HS-5 (cell line): Measurements from ENCODE around the gene RUNX1.
"Not testable (repeated sequence)": the region's sequence is repeated elsewhere in the genome, so short reads cannot be mapped to it uniquely, and the experiment has no call there.

Experiments used
- DNase-seq: peaks from one replicate; pipeline ENCODE4 v3.0.0-alpha.2; 2012; ENCODE audit warnings: low read depth

RUNX1 gene

GRCh38 chr21:34805157-34805556 lies 243.9 kb downstream of the RUNX1 start:
- no peak for DNase-seq

GRCh38 chr21:34804584-34804983 lies 244.5 kb downstream of the RUNX1 start:
- not testable (repeated sequence) for DNase-seq

- DNase-seq: no peak
Measured at GRCh38 chr21:34803782-34804370, 245.2 kb downstream of the RUNX1 start.

GRCh38 chr21:34802180-34802899 lies 246.8 kb downstream of the RUNX1 start:
- DNase-seq: no peak

DNA sequence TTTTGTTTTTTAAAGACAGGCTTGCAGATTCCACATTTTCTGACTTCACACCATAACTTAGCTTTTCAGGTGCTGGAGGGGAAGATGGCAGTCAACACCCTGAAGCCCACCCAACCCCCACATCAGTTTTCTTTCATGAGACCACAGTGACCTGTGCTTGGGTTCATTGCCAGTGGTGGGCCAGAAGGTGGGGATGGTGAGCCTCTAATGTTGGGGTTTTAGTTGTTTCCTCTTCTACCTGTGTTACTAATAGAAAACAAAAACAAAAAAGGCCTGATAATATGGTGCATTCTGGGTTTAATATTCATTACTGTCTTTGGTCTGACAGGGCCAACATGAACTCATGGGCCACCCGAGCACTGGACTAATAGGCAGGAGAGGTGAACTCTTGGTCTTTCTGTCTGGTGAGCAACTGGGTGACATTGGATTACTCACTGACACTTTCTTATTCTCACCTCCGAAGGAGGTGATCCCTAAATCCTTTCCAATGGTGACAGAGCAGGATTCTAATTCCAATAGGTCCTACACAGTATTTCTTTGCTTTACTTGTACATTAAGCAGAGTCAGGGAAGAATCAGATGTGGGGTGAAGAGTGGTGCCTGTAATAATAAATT lies 247.5 kb downstream of the RUNX1 start:
- DNase-seq: no peak

DNA sequence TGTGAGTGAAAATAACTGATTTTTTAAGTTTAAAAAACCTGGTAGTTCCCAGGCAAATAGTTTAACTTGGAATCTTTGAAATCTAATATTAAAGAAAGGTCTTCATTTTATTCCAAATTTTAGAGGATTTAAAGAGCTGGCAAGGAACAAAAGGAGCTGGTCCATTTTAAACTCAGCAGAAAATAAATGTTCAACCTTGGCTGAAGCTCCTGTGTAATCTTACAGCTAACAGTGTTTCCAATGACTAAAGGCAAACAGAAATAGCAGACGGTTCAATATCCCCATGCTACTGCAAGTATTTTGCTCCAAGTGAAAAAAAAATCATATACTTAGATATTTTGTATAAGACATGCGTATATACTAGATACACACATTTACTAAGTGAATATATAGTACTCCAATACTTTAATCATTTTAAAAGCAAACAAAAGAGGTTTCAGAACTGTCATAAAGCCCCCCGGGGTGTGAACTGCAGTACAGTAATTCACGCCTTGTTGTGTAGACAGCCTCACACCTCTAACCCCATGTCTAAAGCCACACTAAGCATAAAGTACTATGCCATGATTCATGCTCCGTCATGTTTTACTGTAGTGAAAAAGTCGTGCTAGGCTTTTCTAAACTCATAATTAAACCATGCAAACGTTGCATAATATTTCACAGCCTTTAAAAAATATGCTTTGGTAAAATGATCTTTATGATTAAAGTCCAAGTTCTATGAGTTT lies 248.1 kb downstream of the RUNX1 start:
- no peak for DNase-seq

- no peak for DNase-seq
Measured at GRCh38 chr21:34799092-34799491, 250.0 kb downstream of the RUNX1 start.

DNA sequence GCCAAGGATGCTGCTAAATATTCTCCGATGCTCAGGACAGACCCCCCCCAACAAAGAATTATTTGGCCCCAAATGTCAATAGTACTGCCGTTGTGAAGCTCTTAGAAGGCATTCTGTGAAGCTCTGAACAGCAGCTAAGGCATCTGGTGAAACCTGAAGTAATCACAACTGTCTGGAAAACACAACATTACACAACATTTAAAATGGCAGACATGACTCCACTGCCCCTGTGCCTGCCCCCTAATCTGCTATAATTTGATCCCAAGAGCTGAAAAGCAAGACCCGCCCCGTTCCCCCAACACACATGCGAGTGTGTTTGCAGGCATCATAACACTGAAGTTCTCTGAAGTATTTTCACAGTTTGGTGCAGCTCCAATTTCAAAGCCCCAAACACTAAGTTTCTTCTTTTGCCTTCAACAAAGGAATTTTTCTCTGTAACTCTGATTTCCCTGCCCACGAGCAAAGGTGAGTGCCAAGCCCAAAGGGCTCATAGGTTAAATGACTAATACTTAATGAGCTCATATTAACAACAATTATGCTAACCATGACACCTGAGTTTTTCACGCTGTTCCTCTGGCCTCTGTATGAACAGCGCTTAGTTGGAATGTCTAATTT lies 251.1 kb downstream of the RUNX1 start:
- DNase-seq: no peak

DNA sequence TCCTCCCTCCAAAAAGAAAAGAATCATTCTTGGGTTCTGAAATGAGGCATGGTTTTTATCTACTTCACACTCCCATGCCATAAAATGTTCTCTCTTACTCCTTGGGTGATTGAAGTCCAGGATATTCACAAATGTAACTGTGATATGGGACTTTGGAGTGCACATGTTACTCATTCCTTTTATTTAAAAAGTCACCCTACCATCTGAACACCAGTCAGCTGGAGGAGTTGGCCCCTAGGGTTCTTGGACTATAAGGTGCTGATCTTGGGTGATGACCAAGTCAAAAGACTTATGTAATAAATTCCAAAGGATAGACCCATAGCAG lies 251.9 kb downstream of the RUNX1 start:
- DNase-seq: no peak

- no peak for DNase-seq
Measured at GRCh38 chr21:34796518-34797200, 252.4 kb downstream of the RUNX1 start.

DNA sequence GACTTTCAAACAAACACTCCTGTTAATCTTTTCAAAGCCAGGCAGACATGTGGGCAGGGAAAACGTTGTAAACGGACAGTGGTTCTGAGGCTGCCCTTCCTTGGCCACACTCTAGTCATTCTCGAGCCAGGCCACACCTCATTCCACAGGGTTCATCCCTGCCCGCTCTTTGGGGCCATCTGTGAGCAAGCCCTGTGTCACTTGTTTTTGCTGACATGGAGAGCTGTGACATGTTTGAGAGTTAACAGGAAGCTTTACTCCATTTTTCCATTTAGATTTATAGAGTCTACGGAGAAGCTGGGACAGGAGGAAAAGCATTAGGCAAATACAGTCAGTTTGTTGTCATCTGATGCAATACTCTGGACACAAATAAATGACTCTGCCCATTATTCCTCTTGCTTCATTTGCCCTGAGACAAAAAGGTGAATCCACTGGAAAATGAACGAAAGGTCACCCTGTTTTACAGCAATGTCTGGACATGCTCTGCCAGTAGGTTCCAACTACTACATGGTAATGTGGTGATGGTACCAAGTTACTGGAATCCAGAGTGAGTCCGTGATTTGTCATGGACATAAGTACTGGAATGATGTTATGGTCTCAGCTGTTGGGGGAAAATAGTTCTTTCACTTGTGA lies 253.4 kb downstream of the RUNX1 start:
- DNase-seq: no peak

GRCh38 chr21:34795175-34795547 lies 253.9 kb downstream of the RUNX1 start:
- no peak for DNase-seq

- no peak for DNase-seq
Measured at GRCh38 chr21:34794686-34795085, 254.4 kb downstream of the RUNX1 start.

GRCh38 chr21:34793471-34793870 lies 255.6 kb downstream of the RUNX1 start:
- no peak for DNase-seq

GRCh38 chr21:34792504-34793089 lies 256.5 kb downstream of the RUNX1 start:
- no peak for DNase-seq

DNA sequence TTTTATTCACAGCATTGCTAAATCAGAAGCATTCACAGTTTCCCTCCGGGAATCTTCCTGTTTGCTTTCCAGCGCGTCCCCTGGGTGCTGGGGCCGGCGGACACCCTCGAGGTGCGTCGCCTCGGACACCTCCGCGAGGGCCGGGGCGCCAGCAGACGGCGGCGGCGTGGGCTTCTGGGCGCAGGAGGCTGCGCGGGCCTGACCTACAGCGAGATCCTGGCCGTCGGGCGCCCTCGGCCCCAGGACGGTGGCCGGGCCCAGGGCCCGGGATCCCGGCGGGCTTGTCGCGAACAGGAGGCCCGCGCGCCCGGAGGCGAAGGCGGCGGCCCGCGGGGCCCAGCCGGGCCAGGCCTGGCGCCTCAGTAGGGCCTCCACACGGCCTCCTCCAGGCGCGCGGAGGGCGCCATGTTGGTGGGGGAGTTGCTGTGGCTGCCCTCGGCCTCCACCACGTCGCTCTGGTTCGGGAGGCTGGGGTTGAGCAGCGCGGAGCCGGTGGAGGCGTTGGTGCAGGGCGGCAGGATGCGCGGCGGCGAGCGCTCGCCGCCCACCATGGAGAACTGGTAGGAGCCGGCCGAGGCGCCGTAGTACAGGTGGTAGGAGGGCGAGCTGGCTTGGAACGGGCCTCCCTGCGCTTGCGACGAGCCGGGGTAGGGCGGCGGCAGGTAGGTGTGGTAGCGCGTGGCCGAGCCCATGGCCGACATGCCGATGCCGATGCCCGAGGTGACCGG lies 257.2 kb downstream of the RUNX1 start:
- DNase-seq: no peak

DNA sequence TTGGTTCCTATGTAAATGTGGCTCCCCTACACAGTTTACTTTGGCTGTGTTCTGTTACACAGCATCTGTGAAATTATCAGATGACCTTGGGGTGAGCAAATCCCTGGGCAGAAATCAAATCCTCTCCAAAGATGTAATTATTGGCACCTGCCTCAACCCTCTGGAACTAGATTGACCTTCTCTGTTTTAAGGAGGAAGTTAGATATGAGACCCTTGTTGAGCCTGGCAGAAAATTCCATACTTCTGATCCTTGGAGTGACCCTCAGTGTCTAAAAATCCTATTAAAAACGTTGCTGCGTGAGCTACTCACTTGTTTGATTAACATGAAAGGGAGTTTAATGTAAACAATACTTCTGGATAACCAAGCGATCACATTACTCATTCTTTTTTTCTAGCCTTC lies 258.3 kb downstream of the RUNX1 start:
- no peak for DNase-seq

DNA sequence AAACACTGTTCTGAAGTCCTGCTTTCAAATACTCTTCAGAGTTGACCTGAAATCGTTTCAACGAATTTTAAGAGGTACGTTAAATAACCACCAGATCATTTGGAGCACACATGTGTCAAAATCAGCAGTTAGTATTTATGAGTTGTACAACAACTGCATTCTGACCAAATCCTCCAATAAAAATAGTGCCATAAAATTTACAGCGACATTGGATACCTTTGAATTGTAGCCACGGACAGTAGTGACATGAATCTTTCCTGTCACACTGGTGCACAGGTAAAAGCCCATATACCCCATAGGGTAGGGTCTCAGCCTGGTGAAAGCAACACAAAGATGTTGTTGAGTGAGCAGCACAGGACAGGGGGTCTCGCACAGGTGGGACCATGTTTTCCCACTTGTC lies 258.8 kb downstream of the RUNX1 start:
- no peak for DNase-seq

DNA sequence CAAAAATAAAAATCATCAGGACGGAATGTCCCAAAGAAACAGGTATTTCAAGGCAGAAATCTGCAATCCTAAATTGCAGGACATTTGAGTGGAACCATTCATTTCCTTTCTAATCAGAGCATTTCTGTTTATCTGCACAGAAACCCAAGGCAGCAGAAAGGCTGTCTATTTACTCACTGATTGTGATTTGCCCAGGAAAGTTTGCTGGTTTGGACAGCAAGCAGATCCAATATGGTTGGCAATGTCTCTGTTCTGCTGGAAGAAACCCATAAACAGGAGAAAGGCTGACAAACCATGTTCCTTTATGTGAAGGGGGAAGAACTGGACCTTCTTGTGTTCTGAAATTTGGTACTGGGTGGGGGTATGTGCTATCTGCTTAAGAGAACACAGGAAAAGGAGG lies 260.2 kb downstream of the RUNX1 start:
- no peak for DNase-seq

GRCh38 chr21:34783815-34784214 lies 265.3 kb downstream of the RUNX1 start:
- no peak for DNase-seq
